ENCODE measurements around the gene OLA1. TPM values are rescaled to one million over a fixed set of nuclear protein-coding genes. Genes with fewer than 3 reads are reported as not detected.

Gene OLA1
- total and polyA plus RNA-seq, 2 of the 13 experiments (the other 11 are each of a cell fraction or from before 2014, with no cell fraction given): 153 to 241 TPM

GRCh38 chr2:174248998-174249592, 763 bp upstream of the OLA1 start (continued):
- TF ChIP-seq, protein P1, sequence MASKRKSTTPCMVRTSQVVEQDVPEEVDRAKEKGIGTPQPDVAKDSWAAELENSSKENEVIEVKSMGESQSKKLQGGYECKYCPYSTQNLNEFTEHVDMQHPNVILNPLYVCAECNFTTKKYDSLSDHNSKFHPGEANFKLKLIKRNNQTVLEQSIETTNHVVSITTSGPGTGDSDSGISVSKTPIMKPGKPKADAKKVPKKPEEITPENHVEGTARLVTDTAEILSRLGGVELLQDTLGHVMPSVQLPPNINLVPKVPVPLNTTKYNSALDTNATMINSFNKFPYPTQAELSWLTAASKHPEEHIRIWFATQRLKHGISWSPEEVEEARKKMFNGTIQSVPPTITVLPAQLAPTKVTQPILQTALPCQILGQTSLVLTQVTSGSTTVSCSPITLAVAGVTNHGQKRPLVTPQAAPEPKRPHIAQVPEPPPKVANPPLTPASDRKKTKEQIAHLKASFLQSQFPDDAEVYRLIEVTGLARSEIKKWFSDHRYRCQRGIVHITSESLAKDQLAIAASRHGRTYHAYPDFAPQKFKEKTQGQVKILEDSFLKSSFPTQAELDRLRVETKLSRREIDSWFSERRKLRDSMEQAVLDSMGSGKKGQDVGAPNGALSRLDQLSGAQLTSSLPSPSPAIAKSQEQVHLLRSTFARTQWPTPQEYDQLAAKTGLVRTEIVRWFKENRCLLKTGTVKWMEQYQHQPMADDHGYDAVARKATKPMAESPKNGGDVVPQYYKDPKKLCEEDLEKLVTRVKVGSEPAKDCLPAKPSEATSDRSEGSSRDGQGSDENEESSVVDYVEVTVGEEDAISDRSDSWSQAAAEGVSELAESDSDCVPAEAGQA (IDR thresholded peaks at IDR 0.05; ENCODE audit: low read depth): no peak
- TF ChIP-seq, protein P1 (CRISPR knock-in tag; IDR thresholded peaks at IDR 0.05; ENCODE audit: borderline replicate concordance): no peak
- no peak for TF ChIP-seq ZNF629 (CRISPR knock-in tag; conservative IDR thresholded peaks at IDR 0.05)
- no peak; the same call in 1 of the 2 replicates for TF ChIP-seq ZNF33B (CRISPR knock-in tag; IDR thresholded peaks at IDR 0.05)
- TF ChIP-seq ZNF589 (CRISPR knock-in tag; conservative IDR thresholded peaks at IDR 0.05): no peak
- TF ChIP-seq THRA (CRISPR knock-in tag; IDR thresholded peaks at IDR 0.05; ENCODE audit: borderline replicate concordance): no peak
- TF ChIP-seq ZNF326 (CRISPR knock-in tag; IDR thresholded peaks at IDR 0.05; ENCODE audit: borderline replicate concordance): no peak
- TF ChIP-seq TAF1 (CRISPR knock-in tag; IDR thresholded peaks at IDR 0.05): no peak
- no peak for TF ChIP-seq ZNF558 (CRISPR knock-in tag; IDR thresholded peaks at IDR 0.05; ENCODE audit: borderline replicate concordance)
- TF ChIP-seq, protein P2, sequence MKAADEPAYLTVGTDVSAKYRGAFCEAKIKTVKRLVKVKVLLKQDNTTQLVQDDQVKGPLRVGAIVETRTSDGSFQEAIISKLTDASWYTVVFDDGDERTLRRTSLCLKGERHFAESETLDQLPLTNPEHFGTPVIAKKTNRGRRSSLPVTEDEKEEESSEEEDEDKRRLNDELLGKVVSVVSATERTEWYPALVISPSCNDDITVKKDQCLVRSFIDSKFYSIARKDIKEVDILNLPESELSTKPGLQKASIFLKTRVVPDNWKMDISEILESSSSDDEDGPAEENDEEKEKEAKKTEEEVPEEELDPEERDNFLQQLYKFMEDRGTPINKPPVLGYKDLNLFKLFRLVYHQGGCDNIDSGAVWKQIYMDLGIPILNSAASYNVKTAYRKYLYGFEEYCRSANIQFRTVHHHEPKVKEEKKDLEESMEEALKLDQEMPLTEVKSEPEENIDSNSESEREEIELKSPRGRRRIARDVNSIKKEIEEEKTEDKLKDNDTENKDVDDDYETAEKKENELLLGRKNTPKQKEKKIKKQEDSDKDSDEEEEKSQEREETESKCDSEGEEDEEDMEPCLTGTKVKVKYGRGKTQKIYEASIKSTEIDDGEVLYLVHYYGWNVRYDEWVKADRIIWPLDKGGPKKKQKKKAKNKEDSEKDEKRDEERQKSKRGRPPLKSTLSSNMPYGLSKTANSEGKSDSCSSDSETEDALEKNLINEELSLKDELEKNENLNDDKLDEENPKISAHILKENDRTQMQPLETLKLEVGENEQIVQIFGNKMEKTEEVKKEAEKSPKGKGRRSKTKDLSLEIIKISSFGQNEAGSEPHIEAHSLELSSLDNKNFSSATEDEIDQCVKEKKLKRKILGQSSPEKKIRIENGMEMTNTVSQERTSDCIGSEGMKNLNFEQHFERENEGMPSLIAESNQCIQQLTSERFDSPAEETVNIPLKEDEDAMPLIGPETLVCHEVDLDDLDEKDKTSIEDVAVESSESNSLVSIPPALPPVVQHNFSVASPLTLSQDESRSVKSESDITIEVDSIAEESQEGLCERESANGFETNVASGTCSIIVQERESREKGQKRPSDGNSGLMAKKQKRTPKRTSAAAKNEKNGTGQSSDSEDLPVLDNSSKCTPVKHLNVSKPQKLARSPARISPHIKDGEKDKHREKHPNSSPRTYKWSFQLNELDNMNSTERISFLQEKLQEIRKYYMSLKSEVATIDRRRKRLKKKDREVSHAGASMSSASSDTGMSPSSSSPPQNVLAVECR (CRISPR knock-in tag; IDR thresholded peaks at IDR 0.05; ENCODE audit: borderline replicate concordance): no peak
- TF ChIP-seq TIGD3 (CRISPR knock-in tag; IDR thresholded peaks at IDR 0.05; ENCODE audit: borderline replicate concordance): no peak
- TF ChIP-seq, protein P3, sequence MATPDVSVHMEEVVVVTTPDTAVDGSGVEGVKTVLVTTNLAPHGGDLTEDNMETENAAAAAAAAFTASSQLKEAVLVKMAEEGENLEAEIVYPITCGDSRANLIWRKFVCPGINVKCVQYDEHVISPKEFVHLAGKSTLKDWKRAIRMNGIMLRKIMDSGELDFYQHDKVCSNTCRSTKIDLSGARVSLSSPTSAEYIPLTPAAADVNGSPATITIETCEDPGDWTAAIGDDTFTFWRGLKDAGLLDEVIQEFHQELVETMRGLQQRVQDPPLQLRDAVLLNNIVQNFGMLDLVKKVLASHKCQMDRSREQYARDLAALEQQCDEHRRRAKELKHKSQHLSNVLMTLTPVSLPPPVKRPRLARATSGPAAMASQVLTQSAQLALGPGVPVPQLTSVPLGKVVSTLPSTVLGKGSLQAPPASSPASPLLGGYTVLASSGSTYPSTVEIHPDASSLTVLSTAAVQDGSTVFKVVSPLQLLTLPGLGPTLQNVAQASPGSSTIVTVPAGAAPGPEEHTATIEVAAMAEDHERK (CRISPR knock-in tag; IDR thresholded peaks at IDR 0.05; ENCODE audit: low read depth): no peak
- TF ChIP-seq CAMTA2 (CRISPR knock-in tag; IDR thresholded peaks at IDR 0.05; ENCODE audit: borderline replicate concordance): no peak
- TF ChIP-seq ZFY (CRISPR knock-in tag; IDR thresholded peaks at IDR 0.05): no peak

Data from HepG2 (cell line).